ENCODE measurements around the gene RETNLB. TPM values are rescaled to one million over a fixed set of nuclear protein-coding genes. Genes with fewer than 3 reads are reported as not detected.

Gene RETNLB
- total RNA-seq, 1 donor from 2014 or later = not detected

- ATAC-seq (ENCODE audit: low read depth) = no peak
- no peaks in the 10 kb centered on the region for H3K9me3 Mint-ChIP-seq
- H3K27ac Mint-ChIP-seq = no peak overlapping the region
- ChIA-PET CTCF (no interaction called here), POLR2A (no interaction called here)
- H3K4me1 Mint-ChIP-seq = no peaks in the 10 kb centered on the region
- H3K4me3 Mint-ChIP-seq = no peak overlapping the region
- no peak for DNase-seq
- intact Hi-C loops (cut with micrococcal nuclease) = no loop called here
- H3K27me3 Mint-ChIP-seq = peaks cover 7% of the 10 kb centered on the region
- no peak for TF ChIP-seq CTCF (IDR thresholded peaks at IDR 0.05)
- H3K36me3 Mint-ChIP-seq (ENCODE audit: low read depth) = no peaks in the 10 kb centered on the region
Measured at GRCh38 chr3:108744762-108745161, 12.4 kb downstream of the RETNLB start.

- ChIA-PET POLR2A (no interaction called here), CTCF (no interaction called here)
- no peaks in the 10 kb centered on the region for H3K9me3 Mint-ChIP-seq
- H3K27ac Mint-ChIP-seq = no peak overlapping the region
- H3K36me3 Mint-ChIP-seq (ENCODE audit: low read depth) = no peaks in the 10 kb centered on the region
- no peak for TF ChIP-seq CTCF (IDR thresholded peaks at IDR 0.05)
- ATAC-seq (ENCODE audit: low read depth) = no peak
- H3K27me3 Mint-ChIP-seq = peaks cover 7% of the 10 kb centered on the region
- DNase-seq = no peak
- no peaks in the 10 kb centered on the region for H3K4me1 Mint-ChIP-seq
- intact Hi-C loops (cut with micrococcal nuclease) = no loop called here
- no peak overlapping the region for H3K4me3 Mint-ChIP-seq
Measured at GRCh38 chr3:108742929-108743328, 14.3 kb downstream of the RETNLB start.

GRCh38 chr3:108736821-108737220, 20.4 kb downstream of the RETNLB start:
- no peaks in the 10 kb centered on the region for H3K36me3 Mint-ChIP-seq (ENCODE audit: low read depth)
- H3K27me3 Mint-ChIP-seq = peaks cover 5% of the 10 kb centered on the region
- intact Hi-C loops (cut with micrococcal nuclease) = no loop called here
- H3K27ac Mint-ChIP-seq = no peak overlapping the region
- no peak for ATAC-seq (ENCODE audit: low read depth)
- no peak for DNase-seq
- no peak overlapping the region for H3K4me3 Mint-ChIP-seq
- no peaks in the 10 kb centered on the region for H3K4me1 Mint-ChIP-seq
- CTCF ChIA-PET = no interaction called here
- no peaks in the 10 kb centered on the region for H3K9me3 Mint-ChIP-seq
- no peak for TF ChIP-seq CTCF (IDR thresholded peaks at IDR 0.05)
- POLR2A ChIA-PET = no interaction called here

- no peaks in the 10 kb centered on the region for H3K9me3 Mint-ChIP-seq
- DNase-seq (no peak), ATAC-seq (ENCODE audit: low read depth) (no peak)
- CTCF ChIA-PET = no interaction called here
- POLR2A ChIA-PET = no interaction called here
- intact Hi-C loops (cut with micrococcal nuclease) = no loop called here
- no peaks in the 10 kb centered on the region for H3K36me3 Mint-ChIP-seq (ENCODE audit: low read depth)
- no peak overlapping the region for H3K4me3 Mint-ChIP-seq
- no peaks in the 10 kb centered on the region for H3K4me1 Mint-ChIP-seq
- peaks cover 5% of the 10 kb centered on the region for H3K27me3 Mint-ChIP-seq
- H3K27ac Mint-ChIP-seq = no peak overlapping the region
- TF ChIP-seq CTCF (IDR thresholded peaks at IDR 0.05) = no peak
Measured at GRCh38 chr3:108728934-108729333, 28.3 kb downstream of the RETNLB start.

- no peaks in the 10 kb centered on the region for H3K9me3 Mint-ChIP-seq
- CTCF ChIA-PET = no interaction called here
- ATAC-seq (ENCODE audit: low read depth) = no peak
Measured at GRCh38 chr3:108728105-108728504, 29.1 kb downstream of the RETNLB start.

More at GRCh38 chr3:108728105-108728504, 29.1 kb downstream of the RETNLB start:
- Mint-ChIP-seq H3K36me3 (ENCODE audit: low read depth) (no peaks in the 10 kb centered on the region), H3K27ac (no peak overlapping the region), H3K27me3 (peaks cover 5% of the 10 kb centered on the region), H3K4me1 (no peaks in the 10 kb centered on the region), H3K4me3 (no peak overlapping the region)
- intact Hi-C loops (cut with micrococcal nuclease) = no loop called here
- no peak for TF ChIP-seq CTCF (IDR thresholded peaks at IDR 0.05)
- DNase-seq = no peak
- POLR2A ChIA-PET = no interaction called here
